PC-3 (cell line): Measurements from ENCODE around the gene ARL6IP4. TPM values are rescaled to one million over a fixed set of nuclear protein-coding genes. Genes with fewer than 3 reads are reported as not detected.

Experiments used
- ATAC-seq: fragments of 200-7000 bp; cut with Tn5 transposase; 2 replicates; pipeline ENCODE4 v1.9.1; 2020; ENCODE audit warnings: mild to moderate bottlenecking, moderate library complexity
- BruUV-seq: library from RNA; stranded (reverse); fragments of 400-500 nt; replicated peaks from 2 replicates; lab custom pipeline; 2021; lab: Mats Ljungman, UMichigan
- CTCF ChIA-PET: fragments of 300-600 bp; sonication (Branson Sonifier 250); formaldehyde crosslinking; loops from one replicate; lab custom pipeline; 2022; ENCODE audit warnings: antibody characterized with exemption; lab: Charles Lee
- POLR2A ChIA-PET: fragments of 300-600 bp; sonication (Branson Sonifier 250); formaldehyde crosslinking; loops from one replicate; lab custom pipeline; 2022; ENCODE audit warnings: antibody characterized with exemption; ENCODE audit not compliant: unreplicated experiment; lab: Charles Lee
- DNase-seq: peaks from one replicate; pipeline ENCODE4 v3.0.0-alpha.2; 2015
- H2AFZ ChIP-seq: fragments of 300-600 bp; sonication (generic); 2 replicates; pipeline ENCODE4 v1.6.0; 2016; ENCODE audit warnings: antibody characterized with exemption, low read length
- H3F3A ChIP-seq: fragments of 300-600 bp; sonication (generic); one replicate; pipeline ENCODE4 v1.6.0; 2017; ENCODE audit warnings: antibody characterized with exemption, low read length, control low read depth, mild to moderate bottlenecking; ENCODE audit not compliant: unreplicated experiment
- H3K27ac ChIP-seq: fragments of 300-600 bp; sonication (generic); 2 replicates; pipeline ENCODE4 v1.5.1; 2016; ENCODE audit warnings: mild to moderate bottlenecking, low read length
- H3K27me3 ChIP-seq: fragments of 300-600 bp; sonication (generic); 2 replicates; pipeline ENCODE4 v1.6.1; 2016; ENCODE audit warnings: low read length, mixed read lengths
- H3K36me3 ChIP-seq: fragments of 300-600 bp; sonication (generic); 2 replicates; pipeline ENCODE4 v1.6.1; 2016; ENCODE audit warnings: low read depth, mixed run types, low read length, mixed read lengths
- H3K4me1 ChIP-seq: fragments of 300-600 bp; sonication (generic); 2 replicates; pipeline ENCODE4 v1.5.1; 2016; ENCODE audit warnings: low read length; ENCODE audit not compliant: insufficient read depth
- H3K4me2 ChIP-seq: fragments of 300-600 bp; sonication (generic); 2 replicates; pipeline ENCODE4 v1.6.0; 2016; ENCODE audit warnings: low read length
- H3K4me3 ChIP-seq: fragments of 300-600 bp; sonication (generic); 2 replicates; pipeline ENCODE4 v1.5.1; 2016; ENCODE audit warnings: mild to moderate bottlenecking, low read length, mixed read lengths
- H3K79me2 ChIP-seq: fragments of 300-600 bp; sonication (generic); 2 replicates; pipeline ENCODE4 v1.6.1; 2017; ENCODE audit warnings: low read length, mixed read lengths
- H3K9ac ChIP-seq: fragments of 300-600 bp; sonication (generic); 2 replicates; pipeline ENCODE4 v1.6.0; 2016; ENCODE audit warnings: mild to moderate bottlenecking, low read length
- H3K9me2 ChIP-seq: fragments of 300-600 bp; sonication (generic); replicated peaks from 2 replicates; pipeline ENCODE4 v1.6.1; 2016; ENCODE audit warnings: mixed run types, low read length, mixed read lengths
- H3K9me3 ChIP-seq: fragments of 300-600 bp; sonication (generic); 2 replicates; pipeline ENCODE4 v1.6.1; 2016; ENCODE audit warnings: low read length, mixed read lengths
- H4K20me1 ChIP-seq: fragments of 300-600 bp; sonication (generic); 2 replicates; pipeline ENCODE4 v1.6.1; 2016; ENCODE audit warnings: low read length, mixed read lengths
- CTCF ChIP-seq: fragments of 300-600 bp; sonication (generic); conservative IDR thresholded peaks from 2 replicates; pipeline ENCODE4 v1.5.1; 2017; ENCODE audit warnings: antibody characterized with exemption, low read depth, mild to moderate bottlenecking, low read length
- EZH2 ChIP-seq: fragments of 300-600 bp; sonication (generic); IDR thresholded peaks from one replicate; pipeline ENCODE4 v1.6.1; 2017; ENCODE audit warnings: antibody characterized with exemption, mild to moderate bottlenecking, low read length; ENCODE audit not compliant: unreplicated experiment
- EZH2phosphoT487 ChIP-seq: fragments of 300-600 bp; sonication (generic); IDR thresholded peaks from 2 replicates; pipeline ENCODE4 v1.6.1; 2018; ENCODE audit warnings: mild to moderate bottlenecking, antibody characterized with exemption, low read length, borderline replicate concordance
- intact Hi-C: fragments of 100-400 bp; cut with micrococcal nuclease; formaldehyde crosslinking; loops from 2 replicates; pipeline ENCODE4 v1.9.0; 2023
- total RNA-seq: library from RNA; depleted of rRNA; stranded (reverse); fragments of >200 nt; gene quantifications from 2 replicates; pipeline ENCODE4 v1.2.3, GENCODE V29; 2014

The ARL6IP4 gene
- total RNA-seq, 1 experiment from 2014 or later = 363 TPM

- ChIA-PET CTCF (interaction anchor here (0.7 kb wide), 1 partner anchor 1213 kb away, joined by 5 read pairs; no protein-coding TSS in a partner anchor), POLR2A (no interaction called here)
- no TSS peak for BruUV-seq
- intact Hi-C loops = no loop called here
- Histone ChIP-seq H3K9ac (no peak overlapping the region), H2AFZ (no peak overlapping the region), H3K79me2 (no peaks in the 10 kb centered on the region), H3F3A (no peaks in the 10 kb centered on the region), H3K9me3 (no peaks in the 10 kb centered on the region), H3K9me2 (no peaks in the 10 kb centered on the region), H3K27me3 (no peaks in the 10 kb centered on the region), H3K36me3 (no peaks in the 10 kb centered on the region), H3K4me3 (no peak overlapping the region), H3K27ac (peak overlapping the region; percentile 65), H3K4me1 (peaks cover 14% of the 10 kb centered on the region), H4K20me1 (no peaks in the 10 kb centered on the region), H3K4me2 (peak overlapping the region; percentile 39)
- ATAC-seq = peak; percentile 83
- peak; percentile 66 for DNase-seq
- no peak for TF ChIP-seq EZH2phosphoT487
- TF ChIP-seq CTCF = no peak
- no peak for TF ChIP-seq EZH2
These were observed 44.4 kb downstream of the ARL6IP4 start for GRCh38 chr12:123024819-123025391.

- Histone ChIP-seq H3K4me3 (no peak overlapping the region), H3K9me3 (no peaks in the 10 kb centered on the region), H2AFZ (no peak overlapping the region), H3K4me1 (peaks cover 14% of the 10 kb centered on the region), H3K9me2 (no peaks in the 10 kb centered on the region), H3K79me2 (no peaks in the 10 kb centered on the region), H3K27ac (no peak overlapping the region), H3K36me3 (no peaks in the 10 kb centered on the region), H4K20me1 (no peaks in the 10 kb centered on the region), H3F3A (no peaks in the 10 kb centered on the region), H3K9ac (no peak overlapping the region), H3K27me3 (no peaks in the 10 kb centered on the region), H3K4me2 (no peak overlapping the region)
- no TSS peak for BruUV-seq
- no peak for DNase-seq
- intact Hi-C loops = no loop called here
- no peak for ATAC-seq
- ChIA-PET POLR2A (no interaction called here), CTCF (no interaction called here)
- TF ChIP-seq EZH2phosphoT487 (no peak), CTCF (no peak), EZH2 (no peak)
These were observed 45.8 kb downstream of the ARL6IP4 start for GRCh38 chr12:123026094-123026853.
